Smooth muscle cell of the brain vasculature (primary cell): ENCODE data around the gene USP40.
"Not testable (repeated sequence)": the region's sequence is repeated elsewhere in the genome, so short reads cannot be mapped to it uniquely, and the experiment has no call there.

ENCODE experiments used
- DNase-seq: peaks from one replicate; pipeline ENCODE4 v3.0.0-alpha.2; 2012; ENCODE audit warnings: low read depth, low spot score

The USP40 gene, protein sequence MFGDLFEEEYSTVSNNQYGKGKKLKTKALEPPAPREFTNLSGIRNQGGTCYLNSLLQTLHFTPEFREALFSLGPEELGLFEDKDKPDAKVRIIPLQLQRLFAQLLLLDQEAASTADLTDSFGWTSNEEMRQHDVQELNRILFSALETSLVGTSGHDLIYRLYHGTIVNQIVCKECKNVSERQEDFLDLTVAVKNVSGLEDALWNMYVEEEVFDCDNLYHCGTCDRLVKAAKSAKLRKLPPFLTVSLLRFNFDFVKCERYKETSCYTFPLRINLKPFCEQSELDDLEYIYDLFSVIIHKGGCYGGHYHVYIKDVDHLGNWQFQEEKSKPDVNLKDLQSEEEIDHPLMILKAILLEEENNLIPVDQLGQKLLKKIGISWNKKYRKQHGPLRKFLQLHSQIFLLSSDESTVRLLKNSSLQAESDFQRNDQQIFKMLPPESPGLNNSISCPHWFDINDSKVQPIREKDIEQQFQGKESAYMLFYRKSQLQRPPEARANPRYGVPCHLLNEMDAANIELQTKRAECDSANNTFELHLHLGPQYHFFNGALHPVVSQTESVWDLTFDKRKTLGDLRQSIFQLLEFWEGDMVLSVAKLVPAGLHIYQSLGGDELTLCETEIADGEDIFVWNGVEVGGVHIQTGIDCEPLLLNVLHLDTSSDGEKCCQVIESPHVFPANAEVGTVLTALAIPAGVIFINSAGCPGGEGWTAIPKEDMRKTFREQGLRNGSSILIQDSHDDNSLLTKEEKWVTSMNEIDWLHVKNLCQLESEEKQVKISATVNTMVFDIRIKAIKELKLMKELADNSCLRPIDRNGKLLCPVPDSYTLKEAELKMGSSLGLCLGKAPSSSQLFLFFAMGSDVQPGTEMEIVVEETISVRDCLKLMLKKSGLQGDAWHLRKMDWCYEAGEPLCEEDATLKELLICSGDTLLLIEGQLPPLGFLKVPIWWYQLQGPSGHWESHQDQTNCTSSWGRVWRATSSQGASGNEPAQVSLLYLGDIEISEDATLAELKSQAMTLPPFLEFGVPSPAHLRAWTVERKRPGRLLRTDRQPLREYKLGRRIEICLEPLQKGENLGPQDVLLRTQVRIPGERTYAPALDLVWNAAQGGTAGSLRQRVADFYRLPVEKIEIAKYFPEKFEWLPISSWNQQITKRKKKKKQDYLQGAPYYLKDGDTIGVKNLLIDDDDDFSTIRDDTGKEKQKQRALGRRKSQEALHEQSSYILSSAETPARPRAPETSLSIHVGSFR

DNA sequence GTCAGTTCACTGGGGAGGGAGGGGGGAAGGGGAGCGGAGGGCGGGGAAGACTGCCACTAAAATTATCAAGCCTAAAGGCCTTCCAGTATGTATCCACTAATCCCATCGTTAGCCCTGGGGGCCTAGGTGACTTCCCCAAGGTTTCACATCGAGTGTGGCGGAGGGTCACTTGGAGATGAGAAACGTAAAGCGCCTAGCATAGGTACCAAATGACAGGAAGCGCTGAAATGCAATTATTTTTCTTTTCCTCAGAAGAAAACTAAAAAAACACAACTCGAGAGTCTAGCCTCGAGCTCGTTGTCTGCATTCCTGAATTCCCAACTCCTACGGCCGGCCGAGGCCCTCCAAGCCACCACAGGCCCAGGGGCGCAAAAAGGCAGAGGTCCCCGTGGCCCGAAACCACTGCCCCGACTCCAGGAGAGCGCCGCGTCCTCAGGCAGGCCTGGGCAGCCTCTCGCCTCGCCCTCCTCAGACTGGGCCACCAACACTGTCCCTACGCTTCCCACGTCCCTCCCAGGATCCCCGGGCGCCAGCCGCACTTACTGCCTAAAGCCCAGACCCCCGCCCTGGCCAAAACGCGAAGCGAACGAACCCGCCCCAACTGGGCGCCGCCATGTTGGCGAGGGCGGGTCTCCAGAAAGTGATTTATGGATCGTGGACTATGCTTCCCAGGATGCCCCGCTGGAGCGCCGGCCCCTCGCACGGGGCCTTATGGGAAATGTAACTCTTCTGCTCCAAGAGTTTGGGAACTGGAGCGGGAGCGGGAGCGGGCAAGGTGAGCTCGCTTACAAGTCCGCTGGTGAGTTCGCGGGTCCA lies at the start of gene USP40:
Gene USP40, minus strand, starts transcription at position 642 of the 816 bp plus-strand sequence. CDS start 1,228 bp downstream, outside the sequence.
- peak; percentile 78 for DNase-seq

DNA sequence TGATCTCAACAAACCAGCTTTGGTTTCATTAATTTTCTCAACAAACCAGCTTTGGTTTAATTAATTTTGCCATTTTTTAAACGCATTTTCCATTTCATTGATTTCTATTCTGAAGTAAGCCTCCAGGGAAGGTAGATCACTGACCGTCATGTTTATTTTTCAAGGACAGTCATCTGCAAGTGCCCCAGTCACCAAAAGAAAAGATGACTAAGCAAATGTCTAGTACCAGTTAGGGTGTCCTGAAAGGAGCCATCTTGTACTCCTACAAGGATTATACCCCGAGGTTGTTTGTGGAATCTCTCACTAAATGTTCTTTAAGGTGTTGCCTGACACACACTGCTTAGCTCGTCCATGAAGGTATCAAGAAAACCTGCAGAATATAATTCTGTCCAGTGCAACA lies 44.7 kb upstream of the USP40 start:
- DNase-seq, result no peak

DNA sequence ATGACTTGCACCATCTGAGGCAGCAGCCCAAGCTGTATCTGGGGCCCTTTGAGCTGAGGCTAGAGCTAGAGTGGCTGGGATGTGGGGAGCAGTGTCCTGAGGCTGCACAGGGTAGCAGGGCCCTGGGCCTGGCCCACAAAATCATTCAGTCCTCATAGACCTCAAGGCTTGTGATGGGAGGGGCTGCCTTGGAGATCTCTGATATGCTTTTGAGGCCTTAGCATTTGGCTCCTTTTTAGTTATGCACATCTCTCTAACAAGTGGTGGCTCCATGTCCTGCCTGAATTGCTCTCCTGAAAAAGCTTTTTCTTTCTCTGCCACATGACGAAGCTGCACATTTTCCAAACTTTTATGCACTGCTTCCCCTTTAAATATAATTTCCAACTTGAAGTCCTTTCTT lies 39.1 kb upstream of the USP40 start:
- no peak for DNase-seq

DNA sequence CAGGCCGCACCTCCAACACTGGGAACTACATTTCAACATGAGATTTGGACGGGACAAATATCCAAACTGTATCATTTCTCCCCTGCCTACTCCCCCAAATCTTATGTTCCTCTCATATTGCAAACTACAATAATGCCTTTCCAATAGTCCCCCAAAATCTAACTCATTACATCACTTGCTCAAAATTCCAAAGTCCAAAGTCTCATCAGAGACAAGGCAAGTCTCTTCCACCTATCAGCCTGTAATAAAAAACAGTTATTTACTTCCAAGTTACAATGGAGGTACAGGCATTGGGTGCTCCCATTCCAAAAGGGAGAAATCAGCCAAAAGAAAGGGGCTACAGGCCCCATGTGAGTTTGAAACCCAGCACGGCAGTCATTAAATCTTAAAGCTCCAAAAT lies 38.2 kb upstream of the USP40 start:
- no peak for DNase-seq

DNA sequence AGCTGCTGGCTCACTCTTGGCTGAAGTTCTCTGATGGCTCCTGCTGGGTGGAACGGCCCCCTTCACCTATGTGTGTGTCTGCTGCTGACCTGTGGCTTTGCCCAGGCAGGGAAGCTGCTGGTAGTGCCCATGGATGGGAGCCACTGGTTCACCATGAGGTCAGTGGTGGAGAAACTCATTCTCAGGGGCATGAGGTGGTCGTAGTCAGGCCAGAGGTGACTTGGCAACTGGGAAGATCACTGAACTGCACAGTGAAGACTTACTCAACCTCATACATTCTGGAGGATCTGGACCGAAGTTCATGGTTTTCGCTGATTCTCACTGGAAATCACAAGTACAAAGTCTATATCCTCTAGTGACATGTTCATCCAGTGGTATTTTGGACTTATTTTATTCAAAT lies 36.9 kb upstream of the USP40 start:
- DNase-seq, result no peak

DNA sequence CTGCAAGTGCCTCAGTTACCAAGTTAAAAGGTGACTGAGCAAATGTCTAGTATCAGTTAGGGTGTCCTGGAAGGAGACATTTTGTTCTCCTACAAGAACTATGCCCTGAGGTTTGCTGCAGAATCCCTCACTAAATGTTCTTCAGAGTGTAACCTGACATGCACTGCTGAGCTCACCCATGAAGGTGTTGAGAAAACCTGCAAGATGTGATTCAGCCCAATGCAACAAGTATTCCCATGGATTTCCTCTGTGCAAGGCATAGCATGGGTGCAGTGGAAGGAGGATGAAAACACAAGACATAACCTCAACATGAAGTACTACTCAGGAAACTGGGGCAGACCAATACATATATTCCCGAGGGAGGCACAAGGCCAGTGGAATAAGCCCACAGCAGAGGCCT lies 35.5 kb upstream of the USP40 start:
- DNase-seq, result no peak

DNA sequence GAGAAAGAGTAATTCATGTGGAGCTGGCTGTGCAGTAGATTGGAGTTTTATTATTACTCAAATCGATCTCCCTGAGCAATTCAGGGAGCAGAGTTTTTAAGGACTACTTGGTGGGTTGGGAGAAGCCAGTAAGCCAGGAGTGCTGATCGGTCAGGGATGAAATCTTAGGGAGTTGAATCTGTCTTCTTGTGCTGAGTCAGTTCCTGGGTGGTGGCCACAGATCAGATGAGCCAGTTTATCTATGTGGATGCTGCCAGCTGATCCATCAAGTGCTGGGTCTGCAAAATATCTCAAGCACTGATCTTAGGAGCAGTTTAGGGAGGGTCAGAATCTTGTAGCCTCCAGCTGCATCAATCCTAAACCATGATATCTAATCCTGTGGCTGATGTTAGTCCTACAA lies 33.8 kb upstream of the USP40 start:
- no peak for DNase-seq

DNA sequence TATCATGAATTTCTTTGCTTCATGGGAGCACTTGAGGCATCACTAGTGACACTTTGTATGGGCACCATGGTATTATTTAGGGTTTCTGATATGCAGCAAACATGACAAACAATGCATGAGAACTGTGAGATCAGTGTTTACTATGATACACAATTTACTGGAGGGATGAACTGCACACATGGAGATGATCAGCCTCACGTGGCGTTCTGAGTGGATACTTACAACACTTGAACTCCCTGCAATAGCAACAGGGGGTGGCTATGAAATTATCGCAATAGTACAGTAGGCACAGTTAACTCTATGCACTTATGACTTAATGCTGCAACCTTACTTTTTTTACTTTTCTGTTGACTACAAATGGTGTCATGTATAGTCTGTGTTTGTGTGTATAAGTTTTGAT lies 32.4 kb upstream of the USP40 start:
- no peak for DNase-seq

DNA sequence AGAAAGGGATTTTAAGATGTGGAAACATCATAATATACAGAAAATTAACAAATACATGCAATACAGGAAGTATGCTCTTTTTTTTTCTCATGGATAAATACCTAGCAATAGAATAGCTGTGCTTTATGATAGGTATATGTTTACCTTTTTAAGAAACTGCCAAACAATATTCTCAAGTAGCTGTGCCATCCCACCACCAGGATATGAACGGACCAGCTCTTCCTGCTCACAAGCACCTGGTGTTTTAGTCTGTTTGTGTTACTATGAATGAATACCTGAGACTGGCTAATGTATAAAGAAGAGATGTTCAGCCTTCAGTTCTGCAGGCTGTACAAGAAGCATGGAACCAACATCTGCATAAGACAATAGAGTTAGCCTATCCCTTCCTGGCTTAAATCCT lies 30.9 kb upstream of the USP40 start:
- DNase-seq, result no peak

DNA sequence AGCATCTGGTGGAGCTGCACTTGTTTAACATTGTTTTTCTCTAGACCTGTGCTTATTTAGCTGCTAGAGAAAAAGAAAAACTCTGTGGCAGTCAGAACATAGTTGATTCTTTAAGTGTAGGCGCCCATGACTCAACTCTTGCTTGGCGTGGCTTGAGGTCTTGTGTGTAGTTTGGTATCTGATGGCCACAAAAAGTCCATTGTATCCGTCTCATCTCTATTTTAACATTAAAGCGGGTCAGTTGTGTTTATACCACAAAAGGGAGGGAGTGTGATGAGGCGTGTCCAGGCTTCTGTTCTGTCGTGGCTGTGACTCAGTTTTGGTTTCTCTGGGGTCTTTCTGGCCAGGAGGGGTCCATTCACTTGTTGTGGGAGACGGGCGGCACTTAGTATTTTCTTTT lies 26.6 kb upstream of the USP40 start:
- DNase-seq, result no peak

DNA sequence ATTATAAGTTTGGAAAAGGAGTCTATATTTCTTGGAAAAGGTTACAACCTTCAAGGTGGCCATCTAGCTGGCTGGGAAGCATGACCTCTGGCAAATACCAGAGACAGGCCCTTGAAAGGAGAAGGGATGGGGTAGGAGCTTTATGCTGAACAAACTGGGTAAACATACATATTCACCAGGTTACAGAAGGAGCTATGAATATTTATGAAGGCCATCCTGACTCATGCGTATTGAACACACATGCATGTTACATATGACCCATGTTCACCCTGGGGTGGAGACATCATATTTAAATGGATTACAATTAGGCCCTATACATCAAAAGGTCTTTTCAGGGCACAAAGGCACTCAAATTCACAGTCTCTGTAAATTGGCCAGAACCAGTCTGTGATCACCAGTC lies 26.1 kb upstream of the USP40 start:
- not testable (repeated sequence) for DNase-seq

DNA sequence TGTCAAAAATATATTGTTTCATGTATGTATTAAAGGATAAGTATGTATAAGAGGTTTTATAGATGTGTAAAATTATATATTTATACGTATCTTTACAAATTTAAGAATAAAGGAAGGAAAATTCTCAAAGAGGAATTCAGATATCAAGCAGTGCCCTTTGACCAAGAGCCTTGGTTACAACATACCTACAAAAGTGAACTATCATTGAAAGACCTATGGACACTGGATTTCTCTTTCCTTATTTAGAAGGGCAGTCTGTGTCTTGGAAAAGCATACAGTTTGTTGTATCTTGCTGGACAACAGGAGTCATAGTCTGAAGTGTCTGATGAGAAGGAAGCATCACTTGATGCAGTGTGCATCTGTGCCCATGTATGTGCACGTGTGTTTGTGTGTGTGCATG lies 21.8 kb upstream of the USP40 start:
- DNase-seq, result no peak

DNA sequence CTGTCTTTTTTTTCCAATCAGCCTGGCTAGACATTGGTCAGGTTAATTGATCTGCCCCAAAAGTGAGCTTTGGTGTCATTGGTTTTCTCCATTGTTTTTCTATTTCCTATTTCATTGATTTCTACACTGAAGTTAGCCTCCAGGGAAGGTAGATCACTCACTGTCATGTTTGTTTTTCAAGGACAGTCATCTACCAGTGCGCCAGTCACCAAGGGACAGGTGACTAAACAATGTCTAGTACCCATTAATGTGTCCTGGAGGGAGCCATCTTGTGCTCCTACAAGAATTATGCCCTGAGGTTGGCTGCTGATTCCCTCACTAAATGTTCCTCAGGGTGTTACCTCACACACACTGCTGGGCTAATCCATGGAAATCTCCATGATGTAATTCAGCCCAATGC lies 17.6 kb upstream of the USP40 start:
- DNase-seq, result no peak

DNA sequence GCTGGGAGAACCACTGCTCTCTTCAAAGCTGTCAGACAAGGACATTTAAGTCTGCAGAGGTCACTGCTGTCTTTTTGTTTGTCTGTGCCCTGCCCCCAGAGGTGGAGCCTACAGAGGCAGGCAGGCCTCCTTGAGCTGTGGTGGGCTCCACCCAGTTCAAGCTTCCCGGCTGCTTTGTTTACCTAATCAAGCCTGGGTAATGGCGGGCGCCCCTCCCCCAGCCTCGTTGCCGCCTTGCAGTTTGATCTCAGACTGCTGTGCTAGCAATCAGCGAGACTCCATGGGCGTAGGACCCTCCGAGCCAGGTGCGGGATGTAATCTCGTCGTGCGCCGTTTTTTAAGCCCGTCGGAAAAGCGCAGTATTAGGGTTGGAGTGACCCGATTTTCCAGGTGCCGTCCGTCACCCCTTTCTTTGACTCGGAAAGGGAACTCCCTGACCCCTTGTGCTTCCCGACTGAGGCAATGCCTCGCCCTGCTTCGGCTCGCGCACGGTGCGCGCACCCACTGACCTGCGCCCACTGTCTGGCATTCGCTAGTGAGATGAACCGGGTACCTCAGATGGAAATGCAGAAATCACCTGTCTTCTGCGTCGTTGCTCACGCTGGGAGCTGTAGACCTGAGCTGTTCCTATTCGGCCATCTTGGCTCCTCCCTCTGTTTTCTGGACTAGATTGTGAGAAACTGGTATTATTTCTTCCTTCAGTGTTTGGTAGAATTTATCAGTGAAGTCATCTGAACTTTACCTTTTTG lies 16.8 kb upstream of the USP40 start:
- not testable (repeated sequence) for DNase-seq

DNA sequence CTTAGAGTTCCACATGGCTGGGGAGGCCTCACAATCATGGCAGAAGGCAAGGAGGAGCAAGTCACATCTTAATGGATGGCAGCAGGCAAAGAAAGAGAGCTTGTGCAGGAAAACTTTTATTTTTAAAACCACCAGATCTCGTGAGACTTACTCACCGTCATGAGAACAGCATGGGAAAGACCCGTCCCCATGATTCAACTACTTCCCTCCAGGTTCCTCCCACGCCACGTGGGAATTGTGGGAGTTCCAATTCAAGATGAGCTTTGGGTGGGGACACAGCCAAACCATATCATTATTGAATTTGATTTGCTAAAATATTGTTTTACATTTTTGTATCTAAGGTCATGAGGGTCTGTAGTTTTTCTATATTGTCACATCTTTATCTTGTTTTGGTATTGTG lies 10.8 kb upstream of the USP40 start:
- not testable (repeated sequence) for DNase-seq

DNA sequence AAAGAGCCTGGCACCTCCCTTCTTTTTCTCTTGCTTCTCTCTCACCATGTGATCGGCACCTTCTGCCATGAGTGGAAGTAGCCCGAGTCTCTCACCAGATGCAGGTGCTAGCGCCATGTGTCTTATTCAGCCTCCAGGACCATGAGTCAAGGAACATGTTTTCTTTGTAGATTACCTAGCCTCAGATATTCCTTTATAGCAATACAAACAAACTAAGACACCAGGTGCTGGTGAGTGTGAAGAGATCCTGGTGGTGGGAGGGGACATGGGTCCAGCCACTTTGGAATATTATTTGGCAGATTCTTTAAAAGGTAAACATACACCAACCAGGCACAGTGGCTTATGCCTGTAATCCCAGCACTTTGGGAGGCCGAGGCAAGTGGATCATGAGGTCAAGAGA lies 5.9 kb upstream of the USP40 start:
- DNase-seq, result no peak

DNA sequence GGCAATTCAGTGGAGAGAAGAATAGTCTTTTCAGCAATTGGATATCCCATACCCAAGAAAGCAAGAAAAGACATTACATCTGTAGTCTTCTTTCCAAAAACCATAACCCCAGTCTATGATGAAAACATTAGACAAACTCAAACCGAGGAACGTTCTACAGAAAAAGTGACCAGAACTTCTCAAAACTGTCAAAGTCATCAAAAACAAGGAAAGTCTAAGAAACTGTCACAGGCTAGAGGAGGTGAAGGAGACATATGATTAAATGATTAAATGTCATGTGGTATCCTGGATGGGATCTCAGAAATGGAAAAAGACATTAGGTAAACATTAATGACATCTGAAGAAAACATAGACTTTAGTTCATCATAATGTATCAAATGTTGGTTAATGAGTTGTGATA lies 4.9 kb upstream of the USP40 start:
- no peak for DNase-seq

DNA sequence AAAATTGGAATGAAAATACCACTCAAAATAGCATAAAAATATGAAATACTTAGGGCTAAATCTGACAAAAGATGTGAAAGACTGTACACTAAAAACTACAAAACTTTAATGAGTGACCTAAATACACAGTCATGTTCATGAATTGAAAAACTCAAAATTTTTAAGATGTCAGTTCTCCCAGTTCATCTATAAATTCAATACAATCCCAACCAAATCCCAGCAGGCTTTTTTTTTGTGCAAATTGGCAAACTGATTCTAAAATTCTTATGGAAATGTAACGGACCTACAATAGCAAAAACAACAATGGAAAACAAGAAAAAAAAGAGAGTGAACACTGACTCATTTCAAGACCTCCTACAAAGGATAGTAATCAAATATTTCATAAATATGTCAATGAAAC lies 4.4 kb upstream of the USP40 start:
- no peak for DNase-seq

DNA sequence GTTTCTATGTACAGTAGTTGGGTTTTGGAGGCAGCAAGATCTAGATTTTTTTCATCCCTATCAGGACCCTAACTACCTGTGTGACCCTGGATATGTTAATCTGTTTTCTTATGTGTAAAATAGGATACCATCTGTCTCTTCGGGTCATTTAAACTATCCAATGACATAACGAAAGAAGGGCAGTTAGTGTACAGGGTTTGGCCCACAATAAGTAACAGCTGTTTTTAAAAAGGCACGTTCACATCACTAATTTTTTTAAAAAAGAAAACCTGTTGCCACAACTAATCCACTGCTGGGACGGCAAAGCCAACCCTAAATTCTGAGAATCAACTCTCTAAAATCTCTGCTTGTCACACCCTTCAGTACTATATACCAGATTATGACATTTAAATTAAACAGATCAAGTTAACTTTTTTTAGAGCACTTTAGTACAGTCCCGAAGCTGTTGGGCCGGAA lies 869 bp downstream of the USP40 start:
- DNase-seq, result no peak

DNA sequence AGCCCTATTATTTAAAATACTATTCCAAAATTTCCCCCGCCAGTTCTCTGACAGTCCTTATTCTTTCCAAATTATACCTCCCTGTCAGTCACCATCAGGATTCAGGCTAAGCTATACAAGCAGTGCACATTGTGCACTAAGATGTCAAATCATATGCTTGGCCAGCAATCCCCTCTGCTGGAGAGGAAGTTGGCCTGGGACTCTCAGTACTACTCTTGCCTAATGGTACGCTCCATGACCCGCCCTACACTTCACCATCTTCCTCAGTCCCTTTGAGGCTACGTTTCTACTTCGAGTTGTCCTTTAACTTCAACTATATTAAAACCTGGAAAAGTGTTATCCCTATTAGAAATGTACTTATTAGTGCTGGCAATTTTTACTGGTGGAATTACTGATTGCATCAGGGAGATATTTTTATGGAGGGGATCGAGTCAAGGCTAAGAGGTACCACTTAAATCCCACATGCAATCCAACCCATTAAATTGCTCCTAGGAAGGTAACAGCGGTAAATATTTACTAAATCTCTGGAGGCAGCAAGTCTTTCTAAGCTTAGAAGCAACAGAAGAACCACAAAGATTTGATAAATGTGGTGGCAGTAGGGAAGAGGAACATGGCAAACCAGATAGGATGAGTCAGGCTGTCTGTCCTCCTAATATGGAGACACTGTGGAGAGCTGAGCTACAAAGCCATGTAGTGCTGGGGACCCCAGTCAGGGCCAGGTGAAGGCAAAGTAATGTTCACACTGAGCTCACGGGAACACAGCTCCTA lies 2.7 kb downstream of the USP40 start:
- DNase-seq, result no peak
